ENCODE data around the gene CAPZA2. TPM values are rescaled to one million over a fixed set of nuclear protein-coding genes. Genes with fewer than 3 reads are reported as not detected.
A peak's percentile ranks its signal among the peaks of the same experiment; 100 is the strongest.

CAPZA2 gene
- total and polyA plus RNA-seq, 2 experiments from 2014 or later = 49.1 to 106 TPM

- Histone ChIP-seq H3K4me1 (ENCODE audit: insufficient read depth) (no peaks in the 10 kb centered on the region), H2AFZ (0 out of 2 replicates have a peak overlapping the region, but pooled peaks have one; percentile 12), H3K36me3 (ENCODE audit: insufficient read depth) (no peaks in the 10 kb centered on the region), H3K79me2 (replicated peaks; ENCODE audit: insufficient read depth) (no peaks in the 10 kb centered on the region), H3F3A (replicated peaks; ENCODE audit: low read depth) (no peaks in the 10 kb centered on the region), H3K27me3 (ENCODE audit: insufficient read depth) (no peaks in the 10 kb centered on the region), H4K20me1 (replicated peaks; ENCODE audit: insufficient read depth) (no peaks in the 10 kb centered on the region), H3K4me2 (no peak overlapping the region), H3K9me2 (ENCODE audit: insufficient read depth) (no peaks in the 10 kb centered on the region), H3K27ac (ENCODE audit: low read depth) (no peak overlapping the region), H3K4me3 (no peak overlapping the region)
- Mint-ChIP-seq H3K36me3 (ENCODE audit: low read depth) (no peaks in the 10 kb centered on the region), H3K4me1 (peaks cover 3% of the 10 kb centered on the region; the same call in 1 of the 3 replicates), H3K4me3 (no peak overlapping the region), H3K27me3 (ENCODE audit: insufficient read depth, low read depth, poor library complexity) (peaks cover 6% of the 10 kb centered on the region), H3K9me3 (no peaks in the 10 kb centered on the region), H3K27ac (no peak overlapping the region; the same call in 1 of the 2 replicates)
- TF ChIP-seq CTCF (conservative IDR thresholded peaks at IDR 0.05; ENCODE audit: low read depth in 2 of 2) (no peak), JUNB (IDR thresholded peaks at IDR 0.05; ENCODE audit: unreplicated experiment) (no peak), ZNF114 (CRISPR knock-in tag; IDR thresholded peaks at IDR 0.05) (no peak), ETS1 (IDR thresholded peaks at IDR 0.05) (no peak), NANOG (IDR thresholded peaks at IDR 0.05; ENCODE audit: borderline replicate concordance) (no peak), EZH2 (IDR thresholded peaks at IDR 0.05; ENCODE audit: low read depth, unreplicated experiment) (no peak), ZNF462 (CRISPR knock-in tag; IDR thresholded peaks at IDR 0.05) (no peak), REST (IDR thresholded peaks at IDR 0.05; ENCODE audit: unreplicated experiment) (no peak), STAT1 (IDR thresholded peaks at IDR 0.05; ENCODE audit: unreplicated experiment) (no peak), EZH2phosphoT487 (IDR thresholded peaks at IDR 0.05; ENCODE audit: unreplicated experiment) (no peak), POLR2AphosphoS5 (IDR thresholded peaks at IDR 0.05; ENCODE audit: low read depth) (no peak), CREB1 (CRISPR knock-in tag; IDR thresholded peaks at IDR 0.05; ENCODE audit: low read depth) (no peak), ZNF331 (CRISPR knock-in tag; IDR thresholded peaks at IDR 0.05; ENCODE audit: low read depth) (no peak)
- ATAC-seq = peak; percentile 60
- no peak for DNase-seq (ENCODE audit: low spot score)
These were observed 80.1 kb downstream of the CAPZA2 start for GRCh38 chr7:116942504-116942903.

All from GM23338 (cell line).